K562 (cell line): ENCODE measurements around the gene UFSP2. TPM values are rescaled to one million over a fixed set of nuclear protein-coding genes. Genes with fewer than 3 reads are reported as not detected.

Experiments
- ATAC-seq: fragments of 200-7000 bp; cut with Tn5 transposase; 3 replicates; pipeline ENCODE4 v1.9.1; 2020; ENCODE audit warnings: moderate library complexity
- BruUV-seq: library from RNA; stranded (reverse); fragments of 400-500 nt; replicated peaks from 2 replicates; lab custom pipeline; 2021; lab: Mats Ljungman, UMichigan
- CTCF ChIA-PET: fragments of 300-600 bp; formaldehyde crosslinking; extraction: SDS; loops from one replicate; lab custom pipeline; 2021; ENCODE audit warnings: low intra/inter-chr PET ratio; lab: Yijun Ruan, JAX
- POLR2A ChIA-PET: fragments of 300-600, 350-650 bp; sonication (Branson Sonifier 250); formaldehyde crosslinking; extraction: SDS; loops from one replicate; lab custom pipeline; 2021; ENCODE audit warnings: antibody characterized with exemption, inconsistent platforms; lab: Yijun Ruan, JAX
- DNase-seq, 4 experiments: peaks; one replicate each; pipeline versions ENCODE4 v3.0.0 to v3.0.0-alpha.2; 2011 to 2018; ENCODE audit warnings: low spot score in 3 of 4, mixed read lengths in 3 of 4; ENCODE audit errors: extremely low read depth in 1 of 4
- FAIRE-seq: peaks from 2 replicates; lab custom pipeline; 2011; peaks lifted over from hg19 to GRCh38; lab: Jason Lieb, UNC
- H2AFZ ChIP-seq: 2 replicates; pipeline ENCODE4 v1.6.0; 2011; ENCODE audit warnings: low read depth, low read length, control low read depth, inconsistent platforms
- H3K27ac ChIP-seq: fragments of 200-600 bp; 3 replicates; pipeline ENCODE4 v1.8.0; 2011; ENCODE audit warnings: low read depth, mild to moderate bottlenecking, control low read depth, inconsistent platforms, low read length, moderate library complexity, mixed read lengths; ENCODE audit errors: extremely low read depth
- H3K27me3 ChIP-seq, 2 experiments: fragments of 300-600 bp in 1 of 2; 2 replicates in 1 of 2; 3 replicates in 1 of 2; pipeline versions ENCODE4 v1.6.0 to v1.8.0; 2011; ENCODE audit warnings: inconsistent platforms in 2 of 2, low read length in 2 of 2, mild to moderate bottlenecking in 1 of 2, mixed read lengths in 1 of 2, moderate library complexity in 1 of 2; ENCODE audit not compliant: control insufficient read depth in 2 of 2, insufficient read depth in 2 of 2
- H3K36me3 ChIP-seq: fragments of 300-600 bp; 3 replicates; pipeline ENCODE4 v1.8.0; 2011; ENCODE audit warnings: mild to moderate bottlenecking, low read length, inconsistent platforms; ENCODE audit not compliant: control insufficient read depth, insufficient read depth
- H3K4me1 ChIP-seq, 2 experiments: fragments of 200-600 bp in 1 of 2; replicated peaks in 1 of 2; 2 replicates in 1 of 2; 3 replicates in 1 of 2; pipeline versions ENCODE4 v1.5.1 to v1.8.0; 2011; ENCODE audit warnings: inconsistent platforms in 2 of 2, low read length in 2 of 2, mild to moderate bottlenecking in 1 of 2, mixed read lengths in 1 of 2, moderate library complexity in 1 of 2; ENCODE audit not compliant: control insufficient read depth in 2 of 2, insufficient read depth in 2 of 2
- H3K4me2 ChIP-seq: 2 replicates; pipeline ENCODE4 v1.6.1; 2011; ENCODE audit warnings: low read length, control low read depth, inconsistent platforms, mixed read lengths; ENCODE audit not compliant: insufficient read depth
- H3K4me3 ChIP-seq: fragments of 200-600 bp; sonication (generic), shearing (Covaris generic); 2 replicates; pipeline ENCODE4 v1.5.1; 2016; ENCODE audit warnings: control low read depth, inconsistent platforms
- H3K79me2 ChIP-seq: fragments of 200-600 bp; 3 replicates; pipeline ENCODE4 v1.8.0; 2011; ENCODE audit warnings: low read length, inconsistent platforms; ENCODE audit not compliant: control insufficient read depth, insufficient read depth
- H3K9ac ChIP-seq, 2 experiments: 2 replicates each; pipeline versions ENCODE4 v1.6.0 to v1.6.1; 2011; ENCODE audit warnings: low read depth in 2 of 2, low read length in 2 of 2, control low read depth in 1 of 2, inconsistent platforms in 1 of 2, mild to moderate bottlenecking in 1 of 2, mixed read lengths in 1 of 2; ENCODE audit not compliant: insufficient read depth in 1 of 2
- H3K9me1 ChIP-seq: one replicate; pipeline ENCODE4 v1.6.0; 2011; ENCODE audit warnings: inconsistent platforms, mild to moderate bottlenecking, low read length, moderate library complexity; ENCODE audit not compliant: control insufficient read depth, insufficient read depth
- H3K9me3 ChIP-seq: replicated peaks from 2 replicates; pipeline ENCODE4 v1.5.1; 2011; ENCODE audit warnings: low read depth, low read length, inconsistent platforms; ENCODE audit not compliant: control insufficient read depth, insufficient read depth
- H4K20me1 ChIP-seq: replicated peaks from 2 replicates; pipeline ENCODE4 v1.6.1; 2011; ENCODE audit warnings: low read length, inconsistent platforms, mixed read lengths; ENCODE audit not compliant: control insufficient read depth, insufficient read depth
- FOXK1 ChIP-seq: sonication (generic); formaldehyde crosslinking; IDR thresholded peaks from 2 replicates; pipeline ENCODE4 v1.8.0; 2022; ENCODE audit warnings: missing genetic modification reagents, mild to moderate bottlenecking, borderline replicate concordance
- WGBS: fragments of 100-300 bp; shearing (Covaris generic); methylation state at CpG from one replicate; pipeline ENCODE4 v1.1.6; 2016; ENCODE audit warnings: low coverage, mixed read lengths; ENCODE audit not compliant: insufficient coverage; ENCODE audit errors: missing lambda C conversion rate; 5-methylcytosine and 5-hydroxymethylcytosine counted together
- in situ Hi-C: fragments of 300-500 bp; cut with MboI; formaldehyde crosslinking; loops from 4 replicates; pipeline ENCODE4 v1.15.0; 2018; ENCODE audit warnings: inconsistent platforms, mixed read lengths
- intact Hi-C: fragments of 100-400 bp; cut with micrococcal nuclease; formaldehyde crosslinking; loops from 2 replicates; pipeline ENCODE4 v1.14.2; 2022
- polyA plus RNA-seq, 8 experiments: library from polyadenylated mRNA; depleted of rRNA in 4 of 8; stranded (reverse) in 5 of 8; unstranded in 3 of 8; fragments of >200 nt; fragmentation: Nextera tagmentation in 2 of 8; fragmentation: Illumina TruSeq in 1 of 8; extraction: Ambion mirVana in 2 of 8; extraction: Trizol in 1 of 8; gene quantifications; 2 replicates each; pipeline versions ENCODE4 v1.2.1 to v1.2.3, GENCODE V29; 2011 to 2014; ENCODE audit warnings: inconsistent platforms in 1 of 8, missing spikeins in 1 of 8
- total RNA-seq, 7 experiments: library from RNA; depleted of rRNA in 6 of 7; stranded (reverse); fragments of >200 nt in 6 of 7; fragmentation: Illumina TruSeq in 2 of 7; extraction: Trizol in 2 of 7; gene quantifications; 2 replicates each; pipeline versions ENCODE4 v1.2.1 to v1.2.3, GENCODE V29; 2011 to 2021; ENCODE audit warnings: low replicate concordance in 1 of 7
- TF ChIP-seq, protein P1 (sequence below), 2 experiments: fragments of 450-650 bp; formaldehyde crosslinking in 1 of 2; IDR thresholded peaks; 2 replicates each; pipeline versions ENCODE4 v1.4.0 to v1.6.1; 2014 to 2020; ENCODE audit warnings: mild to moderate bottlenecking in 2 of 2, borderline replicate concordance in 1 of 2, low read depth in 1 of 2

UFSP2 gene
- total and polyA plus RNA-seq, 9 of the 15 experiments (the other 6 are each of a cell fraction or from before 2014, with no cell fraction given): 20.1 to 55.8 (median 26.6) TPM

DNA sequence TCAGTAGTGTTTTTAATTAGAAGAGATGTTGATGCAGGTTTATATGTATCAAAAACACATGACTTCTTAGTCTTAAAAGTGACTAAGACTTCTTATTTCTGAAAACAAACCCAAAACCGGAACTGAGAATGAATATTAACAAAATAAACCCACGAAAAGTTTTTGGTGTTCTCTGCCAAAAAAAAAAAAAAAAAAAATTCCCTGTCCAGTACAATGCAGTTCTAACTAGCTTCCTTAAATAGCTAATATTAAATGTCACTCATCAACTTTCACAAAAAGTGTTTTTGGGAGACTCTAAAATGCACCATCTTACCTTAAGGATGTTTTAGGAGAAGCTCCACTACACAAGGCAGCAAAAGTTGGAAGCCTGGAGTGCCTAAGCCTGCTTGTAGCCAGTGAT lies 27.1 kb downstream of the UFSP2 start:
- Histone ChIP-seq H3K4me1 (peaks cover 2 to 20% of the 10 kb centered on the region in 2 experiments; a peak in 4 of 5 replicates), H3K9me3 (no peaks in the 10 kb centered on the region), H3K9ac (peak overlapping the region in 1 of 2 experiments; percentile 28; a peak in 2 of 4 replicates), H3K27ac (no peak overlapping the region), H3K4me2 (peak overlapping the region; percentile 39), H3K36me3 (peaks cover 53% of the 10 kb centered on the region), H3K4me3 (no peak overlapping the region), H3K27me3 (no peaks in the 10 kb centered on the region), H2AFZ (no peak overlapping the region), H3K9me1 (no peaks in the 10 kb centered on the region), H3K79me2 (peaks cover 35% of the 10 kb centered on the region), H4K20me1 (no peaks in the 10 kb centered on the region)
- TF ChIP-seq FOXK1 (CRISPR knock-in tag): no peak
- TF ChIP-seq, protein P1, sequence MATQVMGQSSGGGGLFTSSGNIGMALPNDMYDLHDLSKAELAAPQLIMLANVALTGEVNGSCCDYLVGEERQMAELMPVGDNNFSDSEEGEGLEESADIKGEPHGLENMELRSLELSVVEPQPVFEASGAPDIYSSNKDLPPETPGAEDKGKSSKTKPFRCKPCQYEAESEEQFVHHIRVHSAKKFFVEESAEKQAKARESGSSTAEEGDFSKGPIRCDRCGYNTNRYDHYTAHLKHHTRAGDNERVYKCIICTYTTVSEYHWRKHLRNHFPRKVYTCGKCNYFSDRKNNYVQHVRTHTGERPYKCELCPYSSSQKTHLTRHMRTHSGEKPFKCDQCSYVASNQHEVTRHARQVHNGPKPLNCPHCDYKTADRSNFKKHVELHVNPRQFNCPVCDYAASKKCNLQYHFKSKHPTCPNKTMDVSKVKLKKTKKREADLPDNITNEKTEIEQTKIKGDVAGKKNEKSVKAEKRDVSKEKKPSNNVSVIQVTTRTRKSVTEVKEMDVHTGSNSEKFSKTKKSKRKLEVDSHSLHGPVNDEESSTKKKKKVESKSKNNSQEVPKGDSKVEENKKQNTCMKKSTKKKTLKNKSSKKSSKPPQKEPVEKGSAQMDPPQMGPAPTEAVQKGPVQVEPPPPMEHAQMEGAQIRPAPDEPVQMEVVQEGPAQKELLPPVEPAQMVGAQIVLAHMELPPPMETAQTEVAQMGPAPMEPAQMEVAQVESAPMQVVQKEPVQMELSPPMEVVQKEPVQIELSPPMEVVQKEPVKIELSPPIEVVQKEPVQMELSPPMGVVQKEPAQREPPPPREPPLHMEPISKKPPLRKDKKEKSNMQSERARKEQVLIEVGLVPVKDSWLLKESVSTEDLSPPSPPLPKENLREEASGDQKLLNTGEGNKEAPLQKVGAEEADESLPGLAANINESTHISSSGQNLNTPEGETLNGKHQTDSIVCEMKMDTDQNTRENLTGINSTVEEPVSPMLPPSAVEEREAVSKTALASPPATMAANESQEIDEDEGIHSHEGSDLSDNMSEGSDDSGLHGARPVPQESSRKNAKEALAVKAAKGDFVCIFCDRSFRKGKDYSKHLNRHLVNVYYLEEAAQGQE (IDR thresholded peaks at IDR 0.05; ENCODE audit: borderline replicate concordance): 0 out of 2 replicates have a peak, but pooled peaks have one; percentile 14
- TF ChIP-seq, protein P1 (CRISPR knock-in tag; IDR thresholded peaks at IDR 0.05; ENCODE audit: low read depth): no peak
- intact Hi-C loops: loop anchor here (5.0 kb wide), 1 partner anchor 81 kb away; no protein-coding TSS in a partner anchor
- FAIRE-seq (no peak), DNase-seq (no peak), ATAC-seq (no peak)
- no TSS peak for BruUV-seq
- CTCF ChIA-PET: no interaction called here
- POLR2A ChIA-PET: interaction anchor here (0.6 kb wide), 1 partner anchor 1701 kb away, joined by 3 read pairs; no protein-coding TSS in a partner anchor
- in situ Hi-C loops: loop anchor here (10.0 kb wide), 1 partner anchor 194 kb away; the partner anchor contains the start of genes CFAP97 and SNX25
- WGBS: 69% methylated on average over 2 of the region's 2 CpGs
